Measurements from ENCODE around the gene ADISSP.

ADISSP gene

DNA sequence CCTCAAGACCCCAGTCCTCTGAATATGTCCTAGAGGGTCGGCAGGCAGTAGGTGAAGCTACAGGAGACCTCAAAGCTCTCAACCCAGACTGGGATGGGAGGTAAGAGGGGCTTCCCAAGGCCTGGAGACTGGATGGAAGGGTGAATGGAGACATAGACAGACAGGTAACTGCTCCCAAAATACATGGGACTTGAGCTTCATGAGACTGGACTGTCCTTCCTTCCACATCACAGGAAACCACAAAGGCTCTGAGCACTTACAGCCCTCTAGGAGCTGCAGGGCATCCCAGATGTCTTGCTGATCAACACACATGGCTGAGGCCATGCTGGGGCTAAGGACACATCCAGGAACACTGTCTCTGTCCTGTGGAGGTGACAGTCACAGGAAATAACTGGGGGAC lies 23.5 kb downstream of the ADISSP start:
- Mint-ChIP-seq H3K27me3 (peaks cover 23% of the 10 kb centered on the region), H3K36me3 (ENCODE audit: insufficient read depth) (no peaks in the 10 kb centered on the region), H3K9me3 (no peaks in the 10 kb centered on the region), H3K4me1 (peaks cover 10% of the 10 kb centered on the region), H3K27ac (ENCODE audit: low read depth) (peak overlapping the region; percentile 60), H3K4me3 (no peak overlapping the region)
- ATAC-seq (replicated peaks; ENCODE audit: extremely low read depth, poor library complexity, severe bottlenecking) (no peak), DNase-seq (ENCODE audit: low spot score in 2 of 2) (no peak)

DNA sequence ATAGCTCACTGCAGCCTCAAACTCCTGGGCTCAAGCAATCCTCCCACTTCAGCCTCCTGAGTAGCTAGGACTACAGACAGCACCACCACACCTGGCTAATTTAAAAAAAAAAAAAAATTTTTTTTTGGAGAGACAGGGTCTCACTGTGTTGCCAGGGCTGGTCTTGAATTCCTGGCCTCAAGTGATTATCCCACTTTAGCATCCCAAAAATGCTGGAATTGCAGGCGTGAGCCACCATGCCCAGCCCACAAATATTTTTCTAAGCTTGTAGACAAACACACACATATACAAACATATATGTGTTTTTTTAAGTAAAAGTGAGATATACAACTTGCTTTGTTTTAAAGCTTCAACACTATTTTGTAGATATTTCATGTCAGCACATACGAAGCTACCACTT lies 24.3 kb downstream of the ADISSP start:
- no peak overlapping the region for H3K27ac Mint-ChIP-seq (ENCODE audit: low read depth)
- DNase-seq (ENCODE audit: low spot score in 2 of 2) = no peak
- H3K4me1 Mint-ChIP-seq = peaks cover 10% of the 10 kb centered on the region
- no peaks in the 10 kb centered on the region for H3K9me3 Mint-ChIP-seq
- no peak overlapping the region for H3K4me3 Mint-ChIP-seq
- no peaks in the 10 kb centered on the region for H3K36me3 Mint-ChIP-seq (ENCODE audit: insufficient read depth)
- H3K27me3 Mint-ChIP-seq = peaks cover 23% of the 10 kb centered on the region
- ATAC-seq (replicated peaks; ENCODE audit: extremely low read depth, poor library complexity, severe bottlenecking) = no peak

DNA sequence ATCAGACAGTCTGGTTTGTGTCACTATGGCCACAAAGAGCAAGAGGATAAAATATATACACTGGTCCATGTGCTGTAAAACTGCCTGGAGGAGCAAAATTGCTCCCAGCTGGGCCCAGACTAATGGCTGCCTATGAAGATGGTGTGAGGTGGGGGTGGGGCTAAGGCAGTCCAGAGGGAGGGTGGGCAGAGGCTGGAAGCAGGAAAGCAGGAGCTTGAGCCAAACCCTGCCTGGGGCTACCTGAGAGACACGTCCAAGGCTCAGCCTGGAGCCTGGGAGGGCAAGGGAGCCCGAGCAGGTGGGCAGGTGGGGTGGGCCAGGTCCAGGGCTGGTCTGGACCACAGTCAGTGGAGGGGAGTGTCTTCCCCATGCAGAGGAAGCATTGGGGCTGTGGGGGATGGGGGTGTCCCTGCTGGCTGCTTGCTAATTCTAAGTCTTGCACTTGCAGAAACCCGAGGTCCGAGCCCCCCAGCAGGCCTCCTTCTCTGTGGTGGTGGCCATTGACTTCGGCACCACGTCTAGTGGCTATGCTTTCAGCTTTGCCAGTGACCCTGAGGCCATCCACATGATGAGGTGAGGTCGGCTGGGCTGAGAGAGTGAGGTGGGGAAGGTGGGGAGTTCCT lies 25.6 kb downstream of the ADISSP start:
- no peak for ATAC-seq (replicated peaks; ENCODE audit: extremely low read depth, poor library complexity, severe bottlenecking)
- Mint-ChIP-seq H3K36me3 (ENCODE audit: insufficient read depth) (no peaks in the 10 kb centered on the region), H3K4me1 (peaks cover 10% of the 10 kb centered on the region), H3K4me3 (no peak overlapping the region), H3K27me3 (peaks cover 14% of the 10 kb centered on the region), H3K9me3 (no peaks in the 10 kb centered on the region), H3K27ac (ENCODE audit: low read depth) (no peak overlapping the region)
- DNase-seq (ENCODE audit: low spot score in 2 of 2) = no peak

DNA sequence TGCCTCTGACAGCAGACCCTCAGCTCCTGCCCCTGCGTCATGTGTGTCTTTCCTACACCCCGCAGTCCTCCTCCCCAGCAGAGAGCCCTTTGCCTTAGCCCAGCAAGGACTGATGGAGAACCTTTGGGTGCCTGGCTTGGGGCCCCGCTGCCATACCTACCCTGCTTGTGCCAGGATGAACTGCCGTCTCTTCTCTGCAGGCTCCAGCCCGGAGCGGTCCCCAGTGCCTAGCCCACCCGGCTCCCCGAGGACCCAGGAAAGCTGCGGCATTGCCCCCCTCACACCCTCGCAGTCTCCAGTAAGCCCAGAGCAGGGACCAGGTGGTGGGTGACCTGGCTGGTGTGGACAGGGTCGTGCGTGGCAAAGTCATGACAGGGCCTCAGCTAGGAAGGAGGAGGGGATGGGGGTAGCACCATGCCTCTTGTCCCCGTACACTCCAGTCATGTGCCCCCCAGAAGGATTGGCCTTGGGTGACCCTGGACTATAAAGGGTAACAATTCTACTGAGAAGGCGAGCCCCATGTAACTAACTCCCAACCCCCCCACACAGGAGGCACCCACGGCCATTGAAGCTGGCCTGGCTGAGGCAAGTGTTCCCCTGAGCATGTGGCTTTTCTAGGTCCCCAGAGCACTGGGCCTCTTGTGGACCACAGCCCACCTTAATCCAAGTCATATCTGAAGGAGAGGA lies 26.8 kb downstream of the ADISSP start:
- Mint-ChIP-seq H3K27me3 (peaks cover 10% of the 10 kb centered on the region), H3K27ac (ENCODE audit: low read depth) (peak overlapping the region; percentile 37)

DNA sequence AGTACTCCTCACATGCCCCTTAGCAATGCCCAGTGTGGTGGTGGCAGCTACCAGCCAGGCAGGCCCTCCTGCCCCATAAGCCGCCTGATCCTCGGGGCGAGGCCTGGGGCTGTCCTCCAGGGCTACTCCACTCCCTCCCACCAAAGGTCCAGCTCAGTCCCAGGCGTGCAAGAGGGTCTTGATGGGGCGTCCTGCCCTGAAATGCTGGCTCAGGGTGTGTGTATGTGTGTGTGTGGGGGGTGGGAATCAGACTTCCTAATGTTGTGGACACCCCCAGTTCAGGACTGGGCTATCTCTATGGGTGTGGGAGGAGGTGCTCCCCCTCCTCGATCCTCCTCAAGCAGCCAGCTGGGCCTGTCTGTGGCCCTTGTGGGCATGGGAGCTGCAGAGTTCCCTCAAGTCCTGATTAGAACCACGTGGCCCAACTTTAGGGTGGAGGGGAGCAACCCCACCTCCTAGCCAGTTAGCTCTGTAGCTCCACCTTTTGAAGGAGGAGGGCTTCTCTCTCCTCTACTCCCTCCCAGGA lies 27.6 kb downstream of the ADISSP start:
- Mint-ChIP-seq H3K9me3 (no peaks in the 10 kb centered on the region), H3K4me3 (no peak overlapping the region), H3K36me3 (ENCODE audit: insufficient read depth) (no peaks in the 10 kb centered on the region), H3K27ac (ENCODE audit: low read depth) (peak overlapping the region; percentile 37), H3K4me1 (peaks cover 7% of the 10 kb centered on the region), H3K27me3 (peaks cover 10% of the 10 kb centered on the region)
- no peak for ATAC-seq (replicated peaks; ENCODE audit: extremely low read depth, poor library complexity, severe bottlenecking)
- DNase-seq (ENCODE audit: low spot score in 2 of 2) = no peak

More for the DNA sequence above, 26.8 kb downstream of the ADISSP start:
- DNase-seq (ENCODE audit: low spot score in 2 of 2) (no peak), ATAC-seq (replicated peaks; ENCODE audit: extremely low read depth, poor library complexity, severe bottlenecking) (no peak)
- no peaks in the 10 kb centered on the region for H3K36me3 Mint-ChIP-seq (ENCODE audit: insufficient read depth)
- no peak overlapping the region for H3K4me3 Mint-ChIP-seq
- H3K9me3 Mint-ChIP-seq = no peaks in the 10 kb centered on the region
- peaks cover 10% of the 10 kb centered on the region for H3K4me1 Mint-ChIP-seq

DNA sequence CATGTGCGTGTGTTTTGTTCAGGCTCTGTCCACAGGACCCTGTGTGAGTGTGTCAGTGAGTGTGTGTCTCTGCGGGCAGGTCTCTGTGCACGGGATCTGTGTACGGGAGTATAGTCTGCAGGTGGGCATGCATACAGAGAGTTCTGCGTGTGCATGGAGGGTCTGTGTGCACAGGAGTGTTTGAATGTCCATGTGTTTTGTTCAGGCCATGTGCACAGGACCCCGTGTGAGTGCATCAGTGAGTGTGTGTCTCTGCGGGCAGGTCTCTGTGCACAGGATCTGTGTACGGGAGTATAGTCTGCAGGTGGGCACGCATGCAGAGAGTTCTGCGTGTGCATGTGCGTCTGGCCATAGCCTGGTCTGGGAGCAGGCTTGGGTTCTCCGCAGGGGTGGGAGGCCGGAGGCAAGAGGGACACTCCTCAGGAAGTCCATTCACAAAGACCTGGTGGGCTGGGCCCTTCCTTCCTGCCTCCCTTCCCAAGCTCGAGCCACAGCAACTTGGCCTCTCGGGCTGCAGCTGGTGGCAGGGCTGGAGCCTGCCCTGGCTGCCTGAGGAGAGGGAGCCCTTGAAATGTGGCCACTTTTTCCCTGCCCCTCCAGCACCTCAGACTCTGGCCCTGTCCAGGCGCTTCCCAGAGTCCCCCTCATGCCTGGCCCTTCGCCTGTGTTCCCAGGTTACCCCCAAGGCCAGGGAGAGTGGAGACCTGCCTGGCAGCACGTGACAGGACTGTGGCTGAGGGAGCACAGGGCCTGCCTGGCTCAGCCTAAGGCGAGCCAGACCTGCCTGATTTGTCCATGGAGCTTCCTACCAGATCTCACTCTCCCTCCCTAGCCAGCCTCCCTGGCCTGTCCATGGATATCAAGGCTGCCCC lies 28.3 kb downstream of the ADISSP start:
- DNase-seq (ENCODE audit: low spot score in 2 of 2) (no peak), ATAC-seq (replicated peaks; ENCODE audit: extremely low read depth, poor library complexity, severe bottlenecking) (no peak)
- H3K4me1 Mint-ChIP-seq = peaks cover under 1% of the 10 kb centered on the region
- no peak overlapping the region for H3K27ac Mint-ChIP-seq (ENCODE audit: low read depth)
- no peaks in the 10 kb centered on the region for H3K9me3 Mint-ChIP-seq
- H3K4me3 Mint-ChIP-seq = no peak overlapping the region
- H3K27me3 Mint-ChIP-seq = peaks cover 10% of the 10 kb centered on the region
- H3K36me3 Mint-ChIP-seq (ENCODE audit: insufficient read depth) = no peaks in the 10 kb centered on the region

DNA sequence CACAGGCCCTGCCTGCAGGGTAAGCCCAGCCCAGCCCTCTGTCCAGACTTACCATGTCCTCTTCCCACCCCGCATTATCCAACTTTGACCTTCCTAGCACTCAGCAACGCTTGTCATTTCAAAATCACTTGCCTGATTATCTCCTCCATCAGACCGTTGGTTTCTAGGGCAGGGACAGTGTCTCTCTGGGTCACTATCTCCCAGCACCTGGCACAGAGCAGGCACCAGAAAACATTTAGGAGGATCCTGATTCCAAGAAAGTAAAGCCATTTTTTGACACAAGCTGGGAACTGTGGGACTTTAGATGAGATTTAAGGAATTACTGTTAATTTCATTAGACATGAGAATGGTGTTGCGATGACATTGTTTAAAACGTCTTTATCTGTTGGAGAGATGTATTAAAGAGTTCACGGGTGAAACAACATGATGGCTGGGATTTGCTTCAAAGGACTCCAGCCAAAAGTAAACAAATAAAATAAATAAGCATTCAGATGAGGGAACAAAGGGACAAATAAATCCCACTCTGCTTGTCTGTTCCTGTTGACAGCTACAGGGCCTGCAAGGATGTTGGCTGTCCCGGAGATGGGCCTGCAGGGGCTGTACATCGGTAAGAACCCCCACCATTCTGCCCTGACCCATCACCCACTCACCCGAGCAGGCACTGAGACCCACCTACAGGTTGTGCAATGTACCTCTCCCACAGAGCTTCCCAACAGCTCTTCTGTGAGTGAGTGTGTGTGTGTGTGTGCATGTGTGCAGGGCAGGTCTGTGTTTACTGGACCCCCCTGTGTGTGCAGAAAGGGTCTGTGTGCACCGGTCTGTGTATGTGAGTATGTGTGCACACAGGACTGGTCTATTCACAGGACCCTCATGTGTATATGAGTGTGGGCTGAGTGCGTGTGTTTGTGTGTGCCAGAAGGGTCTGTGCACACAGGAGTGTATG lies 29.2 kb downstream of the ADISSP start:
- no peaks in the 10 kb centered on the region for H3K36me3 Mint-ChIP-seq (ENCODE audit: insufficient read depth)
- no peaks in the 10 kb centered on the region for H3K4me1 Mint-ChIP-seq
- H3K9me3 Mint-ChIP-seq = no peaks in the 10 kb centered on the region
- H3K27ac Mint-ChIP-seq (ENCODE audit: low read depth) = no peak overlapping the region
- H3K4me3 Mint-ChIP-seq = no peak overlapping the region
- H3K27me3 Mint-ChIP-seq = peaks cover 18% of the 10 kb centered on the region
- no peak for DNase-seq (ENCODE audit: low spot score in 2 of 2)
- ATAC-seq (replicated peaks; ENCODE audit: extremely low read depth, poor library complexity, severe bottlenecking) = no peak

DNA sequence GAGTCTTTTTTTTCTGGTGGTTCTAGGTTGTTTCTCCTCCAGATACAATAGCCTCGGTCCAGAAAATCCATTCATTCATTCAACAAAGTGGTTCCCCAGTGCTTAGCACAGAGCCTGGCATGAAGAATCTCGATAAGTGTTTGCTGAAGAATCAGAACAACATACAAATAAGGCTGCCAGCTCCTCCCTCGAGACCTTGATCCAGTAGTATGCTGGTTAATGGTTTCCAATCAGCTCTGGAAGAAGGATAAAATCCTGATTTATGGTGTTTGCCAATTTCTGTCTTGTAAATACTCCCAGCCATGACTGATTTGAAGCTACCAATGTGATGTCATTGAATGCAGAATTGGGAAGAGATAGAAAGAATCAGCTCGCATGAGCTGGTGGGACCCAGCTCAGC lies 31.8 kb downstream of the ADISSP start:
- Mint-ChIP-seq H3K9me3 (no peaks in the 10 kb centered on the region), H3K36me3 (ENCODE audit: insufficient read depth) (no peaks in the 10 kb centered on the region), H3K27ac (ENCODE audit: low read depth) (no peak overlapping the region), H3K4me3 (no peak overlapping the region), H3K27me3 (peaks cover 35% of the 10 kb centered on the region), H3K4me1 (no peaks in the 10 kb centered on the region)
- DNase-seq (ENCODE audit: low spot score in 2 of 2) = no peak
- no peak for ATAC-seq (replicated peaks; ENCODE audit: extremely low read depth, poor library complexity, severe bottlenecking)

DNA sequence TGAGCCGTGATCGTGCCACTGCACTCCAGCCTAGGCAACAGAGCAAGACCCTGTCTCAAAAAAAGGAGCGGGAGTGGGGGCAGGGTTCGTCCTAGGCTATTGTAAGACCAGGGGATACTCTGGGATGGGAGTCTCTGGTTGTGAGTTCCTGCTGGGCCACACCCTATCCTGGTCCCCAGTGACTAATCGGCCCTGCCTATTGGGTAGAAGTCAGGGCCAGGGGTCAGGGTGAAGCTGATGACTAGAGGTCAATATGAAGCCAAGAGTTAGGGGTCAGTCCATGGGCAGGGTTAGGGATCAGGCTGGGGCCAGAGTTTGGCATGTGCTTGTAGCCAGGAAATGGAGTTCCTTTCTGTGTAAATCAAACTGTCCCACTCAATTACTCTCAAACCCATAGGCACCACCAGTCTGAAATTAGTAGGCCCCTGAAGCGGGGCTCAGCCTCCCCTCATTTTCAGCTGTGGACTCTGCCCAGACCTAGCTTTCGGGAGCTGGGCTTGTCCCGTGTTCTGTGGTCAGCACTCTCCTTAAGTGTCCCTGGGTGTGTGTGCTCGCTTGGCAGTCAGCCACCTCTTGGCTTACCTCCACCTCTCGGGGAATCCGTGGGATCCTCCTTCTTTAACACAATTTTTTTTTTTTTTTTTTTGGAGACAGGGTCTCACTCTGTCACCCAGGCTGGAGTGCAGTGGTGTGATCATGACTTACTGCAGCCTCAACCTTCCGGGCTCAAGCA lies 33.3 kb downstream of the ADISSP start:
- ATAC-seq (replicated peaks; ENCODE audit: extremely low read depth, poor library complexity, severe bottlenecking) (no peak), DNase-seq (ENCODE audit: low spot score in 2 of 2) (no peak)
- peaks cover 42% of the 10 kb centered on the region for H3K27me3 Mint-ChIP-seq
- H3K4me1 Mint-ChIP-seq = no peaks in the 10 kb centered on the region
- H3K27ac Mint-ChIP-seq (ENCODE audit: low read depth) = no peak overlapping the region
- no peaks in the 10 kb centered on the region for H3K36me3 Mint-ChIP-seq (ENCODE audit: insufficient read depth)
- H3K4me3 Mint-ChIP-seq = no peak overlapping the region
- H3K9me3 Mint-ChIP-seq = no peaks in the 10 kb centered on the region

DNA sequence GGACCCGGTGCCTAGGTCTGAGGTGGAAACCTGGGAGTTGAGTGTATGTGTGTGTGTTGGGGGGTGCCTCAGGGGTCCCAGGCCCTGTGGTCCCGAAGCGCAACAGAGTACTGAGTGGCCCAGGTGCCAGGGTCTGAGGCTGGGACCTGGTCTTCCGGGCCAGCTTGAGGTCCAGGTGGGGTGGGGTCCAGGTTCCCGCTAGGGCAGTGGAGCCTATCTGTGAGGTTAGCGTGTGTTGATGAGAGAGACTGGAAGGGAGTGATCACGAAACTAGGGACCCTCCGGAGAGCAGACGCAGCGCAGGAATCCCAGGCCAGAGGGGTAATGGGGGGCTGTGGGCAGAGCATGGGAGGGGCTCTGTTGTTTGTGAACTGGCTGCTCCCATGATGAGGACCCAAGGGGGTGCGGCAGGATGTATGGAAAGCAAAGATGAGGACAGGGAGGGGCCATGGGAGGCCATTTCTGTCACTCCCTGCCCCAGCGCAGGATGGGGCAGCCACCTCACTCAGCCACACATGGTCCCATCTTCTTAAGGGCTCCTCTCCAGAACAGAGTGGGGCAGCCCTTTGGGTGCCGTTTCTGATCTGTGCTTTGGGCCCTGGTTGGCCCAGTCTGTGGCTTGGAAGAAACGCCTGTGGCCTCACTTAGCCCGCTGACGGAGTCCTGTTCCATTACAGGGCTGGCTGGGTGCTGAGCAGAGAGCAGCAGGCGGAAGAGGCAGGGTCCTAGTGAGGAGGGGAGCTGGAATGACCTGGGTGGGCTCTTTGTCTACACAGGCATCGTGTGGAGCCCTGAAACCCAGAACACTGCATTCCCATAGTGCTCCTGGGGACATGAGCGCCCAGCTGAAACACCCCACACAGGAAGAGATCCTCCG lies 34.2 kb downstream of the ADISSP start:
- ATAC-seq (replicated peaks; ENCODE audit: extremely low read depth, poor library complexity, severe bottlenecking) (no peak), DNase-seq (ENCODE audit: low spot score in 2 of 2) (no peak)
- H3K4me3 Mint-ChIP-seq = no peak overlapping the region
- no peaks in the 10 kb centered on the region for H3K9me3 Mint-ChIP-seq
- H3K27ac Mint-ChIP-seq (ENCODE audit: low read depth) = peak overlapping the region; percentile 19
- peaks cover 48% of the 10 kb centered on the region for H3K27me3 Mint-ChIP-seq
- H3K36me3 Mint-ChIP-seq (ENCODE audit: insufficient read depth) = no peaks in the 10 kb centered on the region
- no peaks in the 10 kb centered on the region for H3K4me1 Mint-ChIP-seq
